ENCODE data around the gene TTYH2. TPM values are rescaled to one million over a fixed set of nuclear protein-coding genes. Genes with fewer than 3 reads are reported as not detected.
A peak's percentile ranks its signal among the peaks of the same experiment; 100 is the strongest.

The TTYH2 gene
- total RNA-seq, 1 donor from 2014 or later = 2.1 TPM

DNA sequence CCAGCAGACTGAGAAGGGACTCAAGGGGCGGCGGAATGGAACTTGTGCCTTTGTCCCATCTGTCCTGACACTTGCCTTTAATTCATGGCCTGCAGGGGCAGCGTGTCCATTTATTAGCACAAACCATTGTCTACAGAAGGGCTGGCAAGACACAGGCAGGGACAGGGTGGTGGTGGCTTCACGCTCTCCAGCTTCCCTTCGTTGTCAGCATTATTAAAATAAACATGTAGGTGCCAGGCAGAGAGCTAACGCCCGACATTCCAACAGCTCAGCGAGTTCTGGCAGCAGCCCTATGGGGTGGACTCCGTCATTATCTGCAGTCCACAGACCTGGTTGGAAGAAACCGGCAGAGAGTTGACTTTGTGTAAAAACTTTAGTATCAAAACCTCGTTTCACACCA lies 77.0 kb downstream of the TTYH2 start:
- Mint-ChIP-seq H3K9me3 (ENCODE audit: low read depth) (peaks cover 4% of the 10 kb centered on the region), H3K27me3 (ENCODE audit: low read depth) (no peaks in the 10 kb centered on the region), H3K4me1 (ENCODE audit: low read depth) (no peaks in the 10 kb centered on the region), H3K4me3 (ENCODE audit: unreplicated experiment) (no peak overlapping the region), H3K27ac (ENCODE audit: unreplicated experiment) (no peak overlapping the region), H3K36me3 (ENCODE audit: low read depth) (no peaks in the 10 kb centered on the region)
- DNase-seq (ENCODE audit: low spot score) = no peak
- no peak for TF ChIP-seq CTCF (IDR thresholded peaks at IDR 0.05)

GRCh38 chr17:74292495-74292894 lies 79.1 kb downstream of the TTYH2 start:
- peaks cover 6% of the 10 kb centered on the region for H3K4me1 Mint-ChIP-seq (ENCODE audit: low read depth)
- peaks cover 4% of the 10 kb centered on the region for H3K9me3 Mint-ChIP-seq (ENCODE audit: low read depth)

GRCh38 chr17:74295625-74296547 lies 82.5 kb downstream of the TTYH2 start:
- H3K27me3 Mint-ChIP-seq (ENCODE audit: low read depth) = peaks cover 5% of the 10 kb centered on the region
- TF ChIP-seq CTCF (IDR thresholded peaks at IDR 0.05) = no peak
- no peak overlapping the region for H3K27ac Mint-ChIP-seq (ENCODE audit: unreplicated experiment)
- peaks cover 4% of the 10 kb centered on the region for H3K9me3 Mint-ChIP-seq (ENCODE audit: low read depth)
- H3K36me3 Mint-ChIP-seq (ENCODE audit: low read depth) = no peaks in the 10 kb centered on the region
- no peak for DNase-seq (ENCODE audit: low spot score)
- H3K4me1 Mint-ChIP-seq (ENCODE audit: low read depth) = peaks cover 10% of the 10 kb centered on the region
- H3K4me3 Mint-ChIP-seq (ENCODE audit: unreplicated experiment) = no peak overlapping the region

More at GRCh38 chr17:74292495-74292894, 79.1 kb downstream of the TTYH2 start:
- no peak for DNase-seq (ENCODE audit: low spot score)
- H3K27me3 Mint-ChIP-seq (ENCODE audit: low read depth) = no peaks in the 10 kb centered on the region
- H3K4me3 Mint-ChIP-seq (ENCODE audit: unreplicated experiment) = no peak overlapping the region
- no peaks in the 10 kb centered on the region for H3K36me3 Mint-ChIP-seq (ENCODE audit: low read depth)
- TF ChIP-seq CTCF (IDR thresholded peaks at IDR 0.05) = no peak
- no peak overlapping the region for H3K27ac Mint-ChIP-seq (ENCODE audit: unreplicated experiment)

DNA sequence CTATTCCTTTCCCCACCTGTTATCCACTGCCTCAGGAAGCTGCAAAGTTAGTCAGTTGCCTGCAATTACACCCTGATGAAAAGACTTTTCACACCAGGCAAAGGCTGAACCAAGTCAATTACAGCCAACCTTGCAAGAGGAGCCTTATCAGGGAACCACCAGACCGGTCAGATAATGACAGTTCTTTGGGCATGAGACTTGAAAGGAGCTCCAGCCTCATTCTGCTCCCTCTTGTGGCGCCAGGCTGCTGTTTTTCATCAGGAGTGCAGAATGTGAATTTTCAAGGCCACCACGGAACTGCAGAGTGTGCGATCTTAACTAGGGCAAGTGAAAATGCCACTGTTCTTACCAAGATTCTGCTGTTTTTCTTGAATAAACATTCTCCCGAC lies 83.2 kb downstream of the TTYH2 start:
- TF ChIP-seq CTCF (IDR thresholded peaks at IDR 0.05) = peak; percentile 80
- DNase-seq (ENCODE audit: low spot score) = no peak
- H3K4me3 Mint-ChIP-seq (ENCODE audit: unreplicated experiment) = no peak overlapping the region

GRCh38 chr17:74297941-74298340 lies 84.6 kb downstream of the TTYH2 start:
- Mint-ChIP-seq H3K4me3 (ENCODE audit: unreplicated experiment) (no peak overlapping the region), H3K27me3 (ENCODE audit: low read depth) (peaks cover 5% of the 10 kb centered on the region), H3K27ac (ENCODE audit: unreplicated experiment) (no peak overlapping the region), H3K9me3 (ENCODE audit: low read depth) (peaks cover 4% of the 10 kb centered on the region), H3K4me1 (ENCODE audit: low read depth) (peaks cover 10% of the 10 kb centered on the region), H3K36me3 (ENCODE audit: low read depth) (no peaks in the 10 kb centered on the region)
- no peak for TF ChIP-seq CTCF (IDR thresholded peaks at IDR 0.05)
- DNase-seq (ENCODE audit: low spot score) = no peak

More for the DNA sequence above, 83.2 kb downstream of the TTYH2 start:
- Mint-ChIP-seq H3K4me1 (ENCODE audit: low read depth) (peaks cover 10% of the 10 kb centered on the region), H3K27ac (ENCODE audit: unreplicated experiment) (no peak overlapping the region), H3K27me3 (ENCODE audit: low read depth) (peaks cover 5% of the 10 kb centered on the region), H3K36me3 (ENCODE audit: low read depth) (no peaks in the 10 kb centered on the region), H3K9me3 (ENCODE audit: low read depth) (peaks cover 4% of the 10 kb centered on the region)
